Measurements from ENCODE around the gene PDE4B.
"Not testable (repeated sequence)": the region's sequence is repeated elsewhere in the genome, so short reads cannot be mapped to it uniquely, and the experiment has no call there.

Gene PDE4B

GRCh38 chr1:66401244-66401643, 608.5 kb downstream of the PDE4B start:
- DNase-seq (peak; percentile 55), ATAC-seq (replicated peaks) (peak; percentile 32 to 40)
- peak overlapping the region; percentile 59 for H3K4me3 Mint-ChIP-seq
- peak overlapping the region; percentile 90 for H3K27ac Mint-ChIP-seq
- H3K36me3 Mint-ChIP-seq = peaks cover 0 to 1% of the 10 kb centered on the region in 2 donors
- no peaks in the 10 kb centered on the region for H3K27me3 Mint-ChIP-seq
- peaks cover 57 to 88% of the 10 kb centered on the region in 2 donors for H3K4me1 Mint-ChIP-seq
- H3K9me3 Mint-ChIP-seq = peaks cover 1 to 4% of the 10 kb centered on the region in 2 donors

GRCh38 chr1:66402194-66402593, 609.5 kb downstream of the PDE4B start:
- no peaks in the 10 kb centered on the region for H3K27me3 Mint-ChIP-seq
- DNase-seq = peak; percentile 85
- H3K4me1 Mint-ChIP-seq = peaks cover 48 to 78% of the 10 kb centered on the region in 2 donors
- ATAC-seq (replicated peaks) = peak; percentile 84 to 90
- H3K36me3 Mint-ChIP-seq = peaks cover 0 to 3% of the 10 kb centered on the region in 2 donors
- peak overlapping the region; percentile 90 for H3K27ac Mint-ChIP-seq
- H3K9me3 Mint-ChIP-seq = peaks cover 1 to 4% of the 10 kb centered on the region in 2 donors
- H3K4me3 Mint-ChIP-seq = peak overlapping the region; percentile 59 to 68

- DNase-seq (no peak), ATAC-seq (replicated peaks) (no peak)
- H3K4me3 Mint-ChIP-seq = peak overlapping the region; percentile 17 to 59
- H3K27ac Mint-ChIP-seq = peak overlapping the region; percentile 90
- peaks cover 0 to 3% of the 10 kb centered on the region in 2 donors for H3K36me3 Mint-ChIP-seq
- peaks cover 47 to 69% of the 10 kb centered on the region in 2 donors for H3K4me1 Mint-ChIP-seq
- peaks cover 1 to 5% of the 10 kb centered on the region in 2 donors for H3K9me3 Mint-ChIP-seq
- no peaks in the 10 kb centered on the region for H3K27me3 Mint-ChIP-seq
These were observed 610.5 kb downstream of the PDE4B start for GRCh38 chr1:66403007-66403731.

GRCh38 chr1:66405061-66405460, 612.4 kb downstream of the PDE4B start:
- Mint-ChIP-seq H3K36me3 (peaks cover 0 to 5% of the 10 kb centered on the region in 2 donors), H3K4me1 (peaks cover 43 to 57% of the 10 kb centered on the region in 2 donors), H3K4me3 (no peak overlapping the region), H3K27ac (peak overlapping the region; percentile 14), H3K9me3 (peaks cover 5 to 10% of the 10 kb centered on the region in 2 donors), H3K27me3 (no peaks in the 10 kb centered on the region)
- no peak for DNase-seq
- ATAC-seq (replicated peaks) = no peak

- Mint-ChIP-seq H3K9me3 (peaks cover 12 to 15% of the 10 kb centered on the region in 2 donors), H3K27ac (peak overlapping the region; percentile 20), H3K4me1 (peaks cover 9 to 22% of the 10 kb centered on the region in 2 donors)
- H3K27me3 Mint-ChIP-seq; ATAC-seq (replicated peaks); H3K36me3 Mint-ChIP-seq; H3K4me3 Mint-ChIP-seq; DNase-seq: not testable (repeated sequence)
These were observed 618.8 kb downstream of the PDE4B start for GRCh38 chr1:66411449-66411848.

- Mint-ChIP-seq H3K27me3 (no peaks in the 10 kb centered on the region), H3K9me3 (peaks cover 15 to 21% of the 10 kb centered on the region in 2 donors), H3K4me1 (peaks cover 9 to 22% of the 10 kb centered on the region in 2 donors), H3K36me3 (peaks cover 3 to 6% of the 10 kb centered on the region in 2 donors), H3K4me3 (no peak overlapping the region), H3K27ac (no peak overlapping the region)
- DNase-seq (no peak), ATAC-seq (replicated peaks) (no peak)
These were observed 620.0 kb downstream of the PDE4B start for GRCh38 chr1:66412704-66413103.

- Mint-ChIP-seq H3K9me3 (peaks cover 17 to 25% of the 10 kb centered on the region in 2 donors), H3K27me3 (no peaks in the 10 kb centered on the region), H3K4me1 (peaks cover 9 to 22% of the 10 kb centered on the region in 2 donors), H3K36me3 (peaks cover 9 to 12% of the 10 kb centered on the region in 2 donors), H3K27ac (no peak overlapping the region), H3K4me3 (no peak overlapping the region)
- no peak for DNase-seq
- no peak for ATAC-seq (replicated peaks)
These were observed 620.6 kb downstream of the PDE4B start for GRCh38 chr1:66413136-66413837.

- Mint-ChIP-seq H3K27ac (no peak overlapping the region), H3K9me3 (peaks cover 20 to 30% of the 10 kb centered on the region in 2 donors), H3K27me3 (no peaks in the 10 kb centered on the region), H3K4me3 (no peak overlapping the region), H3K36me3 (peaks cover 11 to 17% of the 10 kb centered on the region in 2 donors), H3K4me1 (peaks cover 9 to 21% of the 10 kb centered on the region in 2 donors)
- DNase-seq = no peak
- no peak for ATAC-seq (replicated peaks)
These were observed 621.1 kb downstream of the PDE4B start for GRCh38 chr1:66413838-66414175.

- H3K4me1 Mint-ChIP-seq = peaks cover 6 to 15% of the 10 kb centered on the region in 2 donors
- ATAC-seq (replicated peaks) (no peak), DNase-seq (no peak)
- peaks cover 8 to 20% of the 10 kb centered on the region in 2 donors for H3K36me3 Mint-ChIP-seq
- H3K27ac Mint-ChIP-seq = no peak overlapping the region
- H3K27me3 Mint-ChIP-seq = no peaks in the 10 kb centered on the region
- H3K4me3 Mint-ChIP-seq = no peak overlapping the region
- peaks cover 23 to 30% of the 10 kb centered on the region in 2 donors for H3K9me3 Mint-ChIP-seq
These were observed 622.6 kb downstream of the PDE4B start for GRCh38 chr1:66415281-66415680.

GRCh38 chr1:66415866-66416265, 623.2 kb downstream of the PDE4B start:
- peaks cover 6 to 15% of the 10 kb centered on the region in 2 donors for H3K4me1 Mint-ChIP-seq
- no peak for ATAC-seq (replicated peaks)
- DNase-seq = no peak
- H3K9me3 Mint-ChIP-seq = peaks cover 21 to 30% of the 10 kb centered on the region in 2 donors
- H3K27ac Mint-ChIP-seq = no peak overlapping the region
- peaks cover 8 to 20% of the 10 kb centered on the region in 2 donors for H3K36me3 Mint-ChIP-seq
- no peaks in the 10 kb centered on the region for H3K27me3 Mint-ChIP-seq
- H3K4me3 Mint-ChIP-seq = no peak overlapping the region

GRCh38 chr1:66416295-66416694, 623.6 kb downstream of the PDE4B start:
- DNase-seq (no peak), ATAC-seq (replicated peaks) (no peak)
- H3K27me3 Mint-ChIP-seq = no peaks in the 10 kb centered on the region
- no peak overlapping the region for H3K4me3 Mint-ChIP-seq
- H3K9me3 Mint-ChIP-seq = peaks cover 21 to 27% of the 10 kb centered on the region in 2 donors
- H3K36me3 Mint-ChIP-seq = peaks cover 8 to 20% of the 10 kb centered on the region in 2 donors
- H3K4me1 Mint-ChIP-seq = peaks cover 4 to 14% of the 10 kb centered on the region in 2 donors
- H3K27ac Mint-ChIP-seq = no peak overlapping the region

- H3K9me3 Mint-ChIP-seq = peaks cover 21 to 24% of the 10 kb centered on the region in 2 donors
- peaks cover 8 to 20% of the 10 kb centered on the region in 2 donors for H3K36me3 Mint-ChIP-seq
- no peak overlapping the region for H3K27ac Mint-ChIP-seq
- DNase-seq = no peak
- peaks cover 4 to 11% of the 10 kb centered on the region in 2 donors for H3K4me1 Mint-ChIP-seq
- no peak for ATAC-seq (replicated peaks)
- H3K4me3 Mint-ChIP-seq = no peak overlapping the region
- H3K27me3 Mint-ChIP-seq = no peaks in the 10 kb centered on the region
These were observed 625.3 kb downstream of the PDE4B start for GRCh38 chr1:66418021-66418420.

- not testable (repeated sequence) for H3K27me3 Mint-ChIP-seq; H3K27ac Mint-ChIP-seq; H3K4me3 Mint-ChIP-seq; ATAC-seq (replicated peaks); DNase-seq
- peaks cover 8 to 20% of the 10 kb centered on the region in 2 donors for H3K36me3 Mint-ChIP-seq
- peaks cover 21 to 24% of the 10 kb centered on the region in 2 donors for H3K9me3 Mint-ChIP-seq
- peaks cover 4 to 11% of the 10 kb centered on the region in 2 donors for H3K4me1 Mint-ChIP-seq
These were observed 627.5 kb downstream of the PDE4B start for GRCh38 chr1:66420171-66420570.

GRCh38 chr1:66420906-66421305, 628.2 kb downstream of the PDE4B start:
- Mint-ChIP-seq H3K36me3 (peaks cover 8 to 20% of the 10 kb centered on the region in 2 donors), H3K9me3 (peaks cover 17 to 21% of the 10 kb centered on the region in 2 donors), H3K4me1 (peaks cover 5 to 11% of the 10 kb centered on the region in 2 donors)
- H3K27ac Mint-ChIP-seq; ATAC-seq (replicated peaks); H3K27me3 Mint-ChIP-seq; H3K4me3 Mint-ChIP-seq; DNase-seq: not testable (repeated sequence)
